ENCODE measurements around the gene AKR1D1. TPM values are rescaled to one million over a fixed set of nuclear protein-coding genes. Genes with fewer than 3 reads are reported as not detected.
"Not testable (repeated sequence)": the region's sequence is repeated elsewhere in the genome, so short reads cannot be mapped to it uniquely, and the experiment has no call there.

The AKR1D1 gene
- polyA plus RNA-seq, 1 donor = 4.4 TPM

DNA sequence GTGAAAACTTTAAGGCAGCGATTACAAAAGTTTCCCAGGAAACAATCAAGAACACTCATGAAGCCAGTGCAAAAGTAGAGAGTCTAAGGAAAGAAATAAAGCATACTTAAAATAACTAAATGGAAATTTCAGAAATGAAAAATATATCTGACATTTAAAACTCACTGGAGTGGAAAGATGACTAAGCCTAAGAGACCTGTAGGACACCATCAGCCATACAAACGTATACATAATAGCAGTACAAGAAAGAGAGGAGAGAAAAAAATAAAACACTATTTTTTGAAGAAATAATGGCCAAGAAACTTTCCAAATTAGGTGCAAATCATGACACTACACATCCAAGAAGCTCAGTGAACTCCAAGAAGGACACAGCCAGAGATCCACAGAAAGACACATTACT is 5.4 kb upstream of the AKR1D1 start:
- Histone ChIP-seq H3K4me3 (ENCODE audit: low read length) (no peak overlapping the region), H3K27ac (ENCODE audit: low read length) (no peak overlapping the region), H3K27me3 (ENCODE audit: control insufficient read depth, insufficient read depth, low read length) (no peaks in the 10 kb centered on the region), H3K36me3 (ENCODE audit: control insufficient read depth, insufficient read depth, low read length) (no peaks in the 10 kb centered on the region), H3K4me1 (ENCODE audit: control insufficient read depth, insufficient read depth, low read length) (peaks cover 4% of the 10 kb centered on the region), H3K9me3 (ENCODE audit: control insufficient read depth, low read depth, low read length) (no peaks in the 10 kb centered on the region)
- WGBS (ENCODE audit: insufficient coverage, low lambda C conversion rate) = 95% methylated on average over 2 of the region's 2 CpGs
- no peak for DNase-seq

- WGBS (ENCODE audit: insufficient coverage, low lambda C conversion rate) = 83% methylated on average over 1 of the region's 2 CpGs
Observed at GRCh38 chr7:138072726-138073125, 3.5 kb upstream of the AKR1D1 start.

DNA sequence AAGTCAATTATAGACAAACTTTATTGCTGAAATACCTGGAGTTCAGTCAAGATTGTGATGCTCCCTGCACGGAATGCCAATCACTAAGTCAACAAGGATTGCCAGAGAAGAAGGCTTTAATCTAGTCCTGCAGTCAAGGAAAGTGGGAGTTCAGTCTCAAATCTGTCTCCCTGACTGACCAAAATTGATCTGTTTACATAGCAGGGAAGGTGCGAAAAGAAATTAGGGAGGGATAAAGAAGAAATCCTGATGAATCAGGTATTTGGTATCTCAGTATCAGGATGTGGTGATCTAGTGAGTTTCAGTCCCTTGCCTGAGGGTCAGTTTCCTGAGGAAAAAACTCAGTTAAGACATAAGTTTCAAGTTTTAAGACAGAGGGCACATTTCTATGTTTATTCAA is 2.1 kb upstream of the AKR1D1 start:
- no peak for DNase-seq
- WGBS (ENCODE audit: insufficient coverage, low lambda C conversion rate) = no CpG with 5 or more reads among the region's 2 CpGs
- Histone ChIP-seq H3K27ac (ENCODE audit: low read length) (no peak overlapping the region), H3K4me1 (ENCODE audit: control insufficient read depth, insufficient read depth, low read length) (peaks cover under 1% of the 10 kb centered on the region), H3K27me3 (ENCODE audit: control insufficient read depth, insufficient read depth, low read length) (no peaks in the 10 kb centered on the region), H3K36me3 (ENCODE audit: control insufficient read depth, insufficient read depth, low read length) (no peaks in the 10 kb centered on the region), H3K9me3 (ENCODE audit: control insufficient read depth, low read depth, low read length) (no peaks in the 10 kb centered on the region), H3K4me3 (ENCODE audit: low read length) (no peak overlapping the region)

More at GRCh38 chr7:138072726-138073125, 3.5 kb upstream of the AKR1D1 start:
- Histone ChIP-seq H3K27me3 (ENCODE audit: control insufficient read depth, insufficient read depth, low read length) (no peaks in the 10 kb centered on the region), H3K4me1 (ENCODE audit: control insufficient read depth, insufficient read depth, low read length) (peaks cover 4% of the 10 kb centered on the region), H3K4me3 (ENCODE audit: low read length) (no peak overlapping the region), H3K9me3 (ENCODE audit: control insufficient read depth, low read depth, low read length) (no peaks in the 10 kb centered on the region), H3K36me3 (ENCODE audit: control insufficient read depth, insufficient read depth, low read length) (no peaks in the 10 kb centered on the region), H3K27ac (ENCODE audit: low read length) (no peak overlapping the region)
- DNase-seq = no peak

DNA sequence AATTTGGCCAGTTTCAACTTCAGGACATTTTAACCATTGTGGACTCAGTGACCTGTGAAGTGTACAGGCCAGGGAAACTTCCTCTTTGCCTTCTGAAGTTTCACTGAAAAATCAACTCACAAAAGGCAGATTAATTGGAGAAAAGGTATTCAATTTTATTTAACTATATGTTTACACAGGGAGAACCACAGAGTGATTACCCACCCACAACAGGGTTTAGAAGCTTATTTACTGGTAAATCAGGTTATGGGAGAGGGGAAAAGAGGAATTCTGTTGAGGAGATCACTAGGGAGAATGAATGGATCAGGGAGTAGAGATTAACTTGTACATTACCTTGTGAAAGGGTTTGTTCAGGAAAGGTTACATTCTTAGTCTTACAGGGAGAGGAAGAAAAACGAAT is 1.7 kb upstream of the AKR1D1 start:
- no CpG with 5 or more reads among the region's 1 CpG for WGBS (ENCODE audit: insufficient coverage, low lambda C conversion rate)
- no peaks in the 10 kb centered on the region for H3K9me3 ChIP-seq (ENCODE audit: control insufficient read depth, low read depth, low read length)
- H3K4me3 ChIP-seq (ENCODE audit: low read length) = no peak overlapping the region
- no peaks in the 10 kb centered on the region for H3K36me3 ChIP-seq (ENCODE audit: control insufficient read depth, insufficient read depth, low read length)
- no peak overlapping the region for H3K27ac ChIP-seq (ENCODE audit: low read length)
- H3K27me3 ChIP-seq (ENCODE audit: control insufficient read depth, insufficient read depth, low read length) = no peaks in the 10 kb centered on the region
- no peak for DNase-seq
- H3K4me1 ChIP-seq (ENCODE audit: control insufficient read depth, insufficient read depth, low read length) = no peaks in the 10 kb centered on the region

- H3K27me3 ChIP-seq (ENCODE audit: control insufficient read depth, insufficient read depth, low read length) = no peaks in the 10 kb centered on the region
- no peaks in the 10 kb centered on the region for H3K36me3 ChIP-seq (ENCODE audit: control insufficient read depth, insufficient read depth, low read length)
- WGBS (ENCODE audit: insufficient coverage, low lambda C conversion rate) = no CpG with 5 or more reads among the region's 3 CpGs
- no peak overlapping the region for H3K4me3 ChIP-seq (ENCODE audit: low read length)
- DNase-seq = no peak
- H3K9me3 ChIP-seq (ENCODE audit: control insufficient read depth, low read depth, low read length) = no peaks in the 10 kb centered on the region
- no peak overlapping the region for H3K27ac ChIP-seq (ENCODE audit: low read length)
- H3K4me1 ChIP-seq (ENCODE audit: control insufficient read depth, insufficient read depth, low read length) = no peaks in the 10 kb centered on the region
Observed at GRCh38 chr7:138075350-138075749, 909 bp upstream of the AKR1D1 start.

DNA sequence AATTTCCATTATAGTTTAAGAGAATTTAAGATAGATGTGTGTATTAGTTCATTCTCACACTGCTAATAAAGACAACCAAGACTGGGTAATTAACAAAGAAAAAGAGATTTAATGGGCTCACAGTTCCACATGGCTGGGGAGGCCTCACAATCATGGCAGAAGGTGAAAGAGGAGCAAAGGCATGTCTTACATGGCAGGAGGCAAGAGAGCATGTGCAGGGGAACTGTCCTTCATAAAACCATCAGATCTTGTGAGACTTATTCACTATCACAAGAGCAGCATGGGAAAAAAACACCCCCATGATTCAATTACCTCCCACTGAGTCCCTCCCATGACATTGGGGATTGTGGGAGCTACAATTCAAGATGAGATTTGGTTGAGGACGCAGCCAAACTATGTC is 473 bp upstream of the AKR1D1 start:
- H3K27ac ChIP-seq (ENCODE audit: low read length); H3K27me3 ChIP-seq (ENCODE audit: control insufficient read depth, insufficient read depth, low read length); H3K4me1 ChIP-seq (ENCODE audit: control insufficient read depth, insufficient read depth, low read length); H3K4me3 ChIP-seq (ENCODE audit: low read length); H3K9me3 ChIP-seq (ENCODE audit: control insufficient read depth, low read depth, low read length); DNase-seq; H3K36me3 ChIP-seq (ENCODE audit: control insufficient read depth, insufficient read depth, low read length): not testable (repeated sequence)
- WGBS (ENCODE audit: insufficient coverage, low lambda C conversion rate) = no CpG with 5 or more reads among the region's 1 CpG

DNA sequence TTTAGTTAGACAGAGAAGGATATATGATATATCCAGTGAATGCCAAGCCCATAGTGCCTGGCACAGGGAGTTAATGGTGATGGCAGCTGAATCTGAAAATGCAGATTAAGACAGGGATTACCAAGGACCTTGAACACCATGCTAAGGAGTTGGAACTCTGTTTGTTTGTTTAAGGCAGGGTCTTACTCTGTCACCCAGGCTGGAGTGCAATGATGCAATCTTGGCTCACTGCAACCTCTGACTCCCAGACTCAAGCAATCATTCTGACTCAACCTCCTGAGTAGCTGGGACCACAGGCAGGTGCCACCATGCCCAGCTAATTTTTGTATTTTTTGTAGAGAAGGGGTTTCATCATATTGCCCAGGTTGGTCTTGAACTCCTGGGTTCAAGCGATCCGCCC is 1.6 kb downstream of the AKR1D1 start:
- Histone ChIP-seq H3K4me1 (ENCODE audit: control insufficient read depth, insufficient read depth, low read length) (no peaks in the 10 kb centered on the region), H3K27ac (ENCODE audit: low read length) (no peak overlapping the region), H3K27me3 (ENCODE audit: control insufficient read depth, insufficient read depth, low read length) (no peaks in the 10 kb centered on the region), H3K36me3 (ENCODE audit: control insufficient read depth, insufficient read depth, low read length) (no peaks in the 10 kb centered on the region), H3K4me3 (ENCODE audit: low read length) (no peak overlapping the region), H3K9me3 (ENCODE audit: control insufficient read depth, low read depth, low read length) (no peaks in the 10 kb centered on the region)
- peak in 1 of 2 donors; percentile 37 for DNase-seq
- no CpG with 5 or more reads among the region's 2 CpGs for WGBS (ENCODE audit: insufficient coverage, low lambda C conversion rate)

DNA sequence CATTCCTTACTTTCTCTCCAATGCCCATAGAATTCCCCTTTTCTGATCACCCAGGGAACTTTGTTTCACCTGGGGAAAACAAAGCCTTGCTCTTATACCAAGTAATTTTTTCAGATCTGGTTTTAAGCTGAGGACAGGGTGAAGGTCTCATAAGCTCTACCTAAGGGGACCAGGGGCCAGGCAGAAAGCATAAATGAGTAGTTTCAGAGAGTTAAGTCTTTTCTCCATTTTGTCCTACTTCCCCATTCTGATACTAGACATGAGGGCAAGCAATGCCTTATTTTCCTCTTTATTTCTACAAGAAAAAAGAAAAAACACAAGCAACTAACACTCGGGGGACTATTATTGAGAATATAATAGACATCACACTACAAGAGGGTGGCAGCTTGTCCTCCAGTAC is 2.9 kb downstream of the AKR1D1 start:
- Histone ChIP-seq H3K27ac (ENCODE audit: low read length) (no peak overlapping the region), H3K9me3 (ENCODE audit: control insufficient read depth, low read depth, low read length) (no peaks in the 10 kb centered on the region)

DNA sequence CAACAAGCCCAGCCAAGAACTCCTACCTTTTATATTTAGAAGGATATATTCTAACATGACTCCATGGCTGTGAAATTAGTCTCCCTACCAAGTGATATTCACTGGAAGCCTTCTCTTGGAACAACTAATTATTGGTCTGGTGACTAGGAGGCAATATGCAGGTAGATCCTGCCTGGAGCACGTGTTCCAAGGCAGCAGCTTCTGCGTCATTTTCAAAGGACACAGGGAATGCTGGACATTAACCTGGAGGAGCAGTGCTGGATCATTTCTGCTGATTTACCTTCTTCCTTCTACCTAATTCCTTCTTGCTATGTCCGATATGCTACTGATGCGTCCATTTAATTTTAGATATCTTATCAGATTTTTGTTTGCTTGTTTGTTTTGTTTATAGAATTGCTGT is 5.6 kb downstream of the AKR1D1 start:
- no peak for DNase-seq
- Histone ChIP-seq H3K36me3 (ENCODE audit: control insufficient read depth, insufficient read depth, low read length) (no peaks in the 10 kb centered on the region), H3K4me3 (ENCODE audit: low read length) (no peak overlapping the region), H3K27me3 (ENCODE audit: control insufficient read depth, insufficient read depth, low read length) (no peaks in the 10 kb centered on the region), H3K4me1 (ENCODE audit: control insufficient read depth, insufficient read depth, low read length) (no peaks in the 10 kb centered on the region), H3K27ac (ENCODE audit: low read length) (no peak overlapping the region), H3K9me3 (ENCODE audit: control insufficient read depth, low read depth, low read length) (no peaks in the 10 kb centered on the region)
- 100% methylated on average over 2 of the region's 4 CpGs for WGBS (ENCODE audit: insufficient coverage, low lambda C conversion rate)

More for the DNA sequence above, 2.9 kb downstream of the AKR1D1 start:
- no CpG with 5 or more reads among the region's 1 CpG for WGBS (ENCODE audit: insufficient coverage, low lambda C conversion rate)
- Histone ChIP-seq H3K27me3 (ENCODE audit: control insufficient read depth, insufficient read depth, low read length) (no peaks in the 10 kb centered on the region), H3K4me1 (ENCODE audit: control insufficient read depth, insufficient read depth, low read length) (no peaks in the 10 kb centered on the region), H3K4me3 (ENCODE audit: low read length) (no peak overlapping the region), H3K36me3 (ENCODE audit: control insufficient read depth, insufficient read depth, low read length) (no peaks in the 10 kb centered on the region)
- DNase-seq = no peak

GRCh38 chr7:138083859-138084258 is 7.6 kb downstream of the AKR1D1 start:
- no peaks in the 10 kb centered on the region for H3K27me3 ChIP-seq (ENCODE audit: control insufficient read depth, insufficient read depth, low read length)
- no peaks in the 10 kb centered on the region for H3K9me3 ChIP-seq (ENCODE audit: control insufficient read depth, low read depth, low read length)
- no peak for DNase-seq
- no CpG with 5 or more reads among the region's 3 CpGs for WGBS (ENCODE audit: insufficient coverage, low lambda C conversion rate)
- H3K27ac ChIP-seq (ENCODE audit: low read length) = no peak overlapping the region
- no peaks in the 10 kb centered on the region for H3K36me3 ChIP-seq (ENCODE audit: control insufficient read depth, insufficient read depth, low read length)
- H3K4me3 ChIP-seq (ENCODE audit: low read length) = no peak overlapping the region
- H3K4me1 ChIP-seq (ENCODE audit: control insufficient read depth, insufficient read depth, low read length) = no peaks in the 10 kb centered on the region

DNA sequence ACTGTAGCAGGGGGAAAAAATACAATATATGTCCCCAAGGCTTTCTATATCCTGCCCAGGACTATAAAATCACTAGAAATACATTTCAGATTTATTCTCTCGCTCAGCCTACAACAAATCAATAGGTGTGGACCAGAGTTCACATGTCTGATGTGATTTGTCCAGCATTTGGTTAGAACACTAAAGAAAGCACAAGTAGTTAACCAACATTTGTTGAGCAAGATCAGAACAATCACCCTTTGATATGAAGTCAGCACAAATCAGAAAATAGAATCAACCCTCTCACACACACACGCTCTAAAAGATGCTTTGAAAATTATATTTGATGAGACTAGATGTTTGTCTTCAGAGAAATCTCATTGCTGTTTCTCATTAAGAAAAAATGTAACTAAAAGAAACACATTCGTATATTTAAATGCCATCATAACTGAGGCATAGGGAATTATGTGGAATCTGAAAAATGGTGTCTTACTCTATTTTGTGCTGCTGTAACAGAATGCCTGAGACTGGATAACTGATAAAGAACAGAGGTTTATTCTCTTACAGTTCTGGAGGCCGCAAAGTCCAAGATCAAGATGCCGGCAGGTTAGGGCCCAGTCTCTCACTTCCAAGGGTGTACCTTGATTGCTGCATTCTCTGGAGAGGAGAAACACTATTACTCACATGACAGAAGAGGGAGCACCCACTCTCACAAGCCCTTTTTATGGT is 10.5 kb downstream of the AKR1D1 start:
- H3K4me1 ChIP-seq (ENCODE audit: control insufficient read depth, insufficient read depth, low read length) = no peaks in the 10 kb centered on the region
- 80% methylated on average over 1 of the region's 5 CpGs for WGBS (ENCODE audit: insufficient coverage, low lambda C conversion rate)
- no peak for DNase-seq
- no peak overlapping the region for H3K27ac ChIP-seq (ENCODE audit: low read length)
- no peaks in the 10 kb centered on the region for H3K27me3 ChIP-seq (ENCODE audit: control insufficient read depth, insufficient read depth, low read length)
- no peaks in the 10 kb centered on the region for H3K36me3 ChIP-seq (ENCODE audit: control insufficient read depth, insufficient read depth, low read length)
- H3K4me3 ChIP-seq (ENCODE audit: low read length) = no peak overlapping the region
- H3K9me3 ChIP-seq (ENCODE audit: control insufficient read depth, low read depth, low read length) = no peaks in the 10 kb centered on the region

All from large intestine (tissue), 3 donors.